IPS DF 6.9 (cell line): Measurements from ENCODE around the gene CSNK2A3.

Source experiments
- DNase-seq: peaks from one replicate; pipeline ENCODE4 v3.0.0-alpha.2; 2013; ENCODE audit warnings: low read depth, low spot score
- H3K27ac ChIP-seq: one replicate; pipeline ENCODE4 v1.5.1; 2013; ENCODE audit warnings: low read length, control low read depth
- H3K27me3 ChIP-seq: 2 replicates; pipeline ENCODE4 v1.6.1; 2013; ENCODE audit warnings: mild to moderate bottlenecking, low read length; ENCODE audit not compliant: control insufficient read depth, insufficient read depth
- H3K36me3 ChIP-seq: 2 replicates; pipeline ENCODE4 v1.6.1; 2013; ENCODE audit warnings: low read length; ENCODE audit not compliant: control insufficient read depth, insufficient read depth
- H3K4me1 ChIP-seq: 2 replicates; pipeline ENCODE4 v1.6.1; 2013; ENCODE audit warnings: low read length; ENCODE audit not compliant: control insufficient read depth, insufficient read depth
- H3K4me3 ChIP-seq: 2 replicates; pipeline ENCODE4 v1.5.1; 2013; ENCODE audit warnings: mild to moderate bottlenecking, low read length
- H3K9me3 ChIP-seq: 2 replicates; pipeline ENCODE4 v1.6.1; 2013; ENCODE audit warnings: low read length, inconsistent platforms; ENCODE audit not compliant: control insufficient read depth, insufficient read depth
- WGBS: extraction: QIAGEN DNeasy Blood & Tissue Kit; methylation state at CpG from one replicate; pipeline ENCODE4 v1.1.7; 2013; ENCODE audit warnings: mixed read lengths, missing lambda C conversion rate; ENCODE audit not compliant: insufficient read length, insufficient coverage; 5-methylcytosine and 5-hydroxymethylcytosine counted together

Gene CSNK2A3

DNA sequence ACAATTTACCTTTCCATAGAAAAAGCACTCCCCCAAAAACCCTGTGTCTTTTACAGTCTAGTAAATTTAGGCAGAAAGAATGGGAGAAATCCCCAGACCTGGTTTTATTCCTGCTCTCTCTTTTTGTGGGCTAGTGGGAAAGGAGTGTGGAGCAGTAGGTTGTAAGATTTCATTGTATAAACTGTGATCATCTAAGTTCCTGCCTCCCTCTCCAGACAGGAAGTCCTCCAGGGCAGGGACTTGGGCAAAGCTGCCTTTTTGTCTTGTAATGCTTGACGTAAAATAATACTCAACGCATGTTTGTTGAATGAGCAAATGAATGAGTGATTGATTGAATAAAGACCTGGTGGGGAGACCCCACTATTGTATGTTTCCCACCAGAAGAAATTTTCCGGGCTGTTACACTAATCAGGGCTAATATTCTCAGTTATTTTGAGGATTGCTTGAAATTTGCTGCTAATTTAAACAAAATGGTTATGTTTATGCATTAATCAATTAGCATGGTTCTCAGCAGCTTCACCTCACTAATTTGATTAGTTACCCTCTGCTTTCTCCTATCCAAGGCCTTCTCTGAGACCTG, 36.3 kb downstream of the CSNK2A3 start:
- no peaks in the 10 kb centered on the region for H3K4me1 ChIP-seq
- H3K27me3 ChIP-seq: no peaks in the 10 kb centered on the region
- no peak for DNase-seq
- WGBS: no CpG with 5 or more reads among the region's 3 CpGs
- no peaks in the 10 kb centered on the region for H3K9me3 ChIP-seq
- H3K27ac ChIP-seq: no peak overlapping the region
- H3K4me3 ChIP-seq: no peak overlapping the region
- no peaks in the 10 kb centered on the region for H3K36me3 ChIP-seq

DNA sequence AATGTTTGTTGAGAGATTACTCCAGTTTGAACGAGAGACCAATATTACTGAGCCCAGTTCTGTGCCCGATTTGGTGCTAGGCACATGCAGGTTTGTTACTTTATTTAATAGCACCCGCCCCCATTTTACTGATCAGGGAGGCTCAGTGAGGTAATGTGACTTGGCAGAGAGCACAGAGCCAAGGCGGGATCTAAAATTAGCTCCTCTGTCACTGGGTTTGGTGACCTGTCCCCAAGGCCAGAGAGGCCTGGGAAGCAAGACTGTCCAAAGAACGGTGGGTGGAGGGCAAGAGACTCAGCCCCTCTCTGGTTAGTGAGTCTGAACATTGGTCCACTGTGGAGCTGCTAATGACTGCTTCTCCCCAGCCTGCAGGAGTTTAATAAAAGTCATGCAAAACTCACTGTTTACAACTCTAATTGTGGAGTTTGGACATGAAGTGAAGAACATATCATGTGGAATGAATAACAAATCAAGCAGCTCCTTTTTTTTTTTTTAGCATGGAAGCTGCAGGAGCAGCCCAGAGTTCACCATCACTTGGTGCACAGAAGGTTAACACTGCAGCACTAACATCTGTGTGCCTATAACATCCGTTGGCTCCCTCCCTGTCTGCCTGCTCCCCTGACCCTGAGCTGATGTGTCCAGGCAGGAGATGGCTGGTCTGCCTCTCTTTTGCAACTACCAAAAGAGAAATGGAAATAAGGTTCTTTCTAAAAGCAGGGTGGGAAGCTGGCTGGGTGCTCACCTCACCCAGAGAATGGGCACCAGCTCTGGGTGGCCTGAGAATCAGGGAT, 39.0 kb downstream of the CSNK2A3 start:
- no peaks in the 10 kb centered on the region for H3K36me3 ChIP-seq
- no peak overlapping the region for H3K27ac ChIP-seq
- H3K27me3 ChIP-seq: no peaks in the 10 kb centered on the region
- WGBS: no CpG with 5 or more reads among the region's 6 CpGs
- no peaks in the 10 kb centered on the region for H3K9me3 ChIP-seq
- DNase-seq: no peak
- H3K4me1 ChIP-seq: no peaks in the 10 kb centered on the region
- H3K4me3 ChIP-seq: no peak overlapping the region

DNA sequence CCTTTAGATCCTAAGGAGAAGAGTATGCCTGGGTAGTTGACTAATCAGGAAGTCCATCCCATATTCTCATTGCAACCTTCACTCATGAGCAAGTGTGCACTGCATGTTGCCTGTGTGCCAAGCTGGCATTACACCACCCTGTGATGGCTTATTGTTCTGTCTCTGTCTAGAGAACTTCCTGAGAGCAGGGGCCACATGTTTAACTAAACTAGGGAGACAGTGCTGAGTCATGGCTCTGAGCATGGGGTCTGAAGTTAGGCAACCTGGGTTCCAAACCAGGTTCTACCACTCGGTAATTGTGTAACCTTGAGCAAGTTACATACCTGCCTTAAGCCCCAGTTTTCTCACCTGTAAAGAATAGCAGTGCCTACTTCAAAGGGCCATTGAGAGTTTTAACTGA, 39.6 kb downstream of the CSNK2A3 start:
- Histone ChIP-seq H3K9me3 (no peaks in the 10 kb centered on the region), H3K4me1 (no peaks in the 10 kb centered on the region), H3K27me3 (no peaks in the 10 kb centered on the region), H3K27ac (no peak overlapping the region), H3K4me3 (no peak overlapping the region), H3K36me3 (no peaks in the 10 kb centered on the region)
- DNase-seq: no peak
- no CpG with 5 or more reads among the region's 1 CpG for WGBS

DNA sequence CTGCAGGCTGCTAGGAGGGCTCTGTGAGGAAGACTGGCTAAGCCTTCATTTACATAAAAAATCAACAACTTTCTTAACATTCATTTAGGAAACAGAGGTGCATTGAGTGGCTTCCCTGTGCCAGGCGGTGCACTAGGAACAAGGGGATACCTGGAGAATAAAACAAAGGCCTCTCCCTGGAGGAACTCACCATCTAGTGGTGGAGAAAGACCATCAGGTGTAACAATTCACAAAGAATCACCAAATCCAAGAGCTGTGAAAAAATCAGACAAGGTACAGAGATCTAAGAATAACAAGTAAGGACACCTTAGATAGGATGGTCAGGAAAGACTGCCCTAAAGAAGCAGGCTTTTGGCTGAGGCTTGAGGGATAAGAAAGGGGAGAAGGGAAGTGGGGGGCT, 40.3 kb downstream of the CSNK2A3 start:
- no CpG with 5 or more reads among the region's 1 CpG for WGBS
- H3K27ac ChIP-seq: no peak overlapping the region

DNA sequence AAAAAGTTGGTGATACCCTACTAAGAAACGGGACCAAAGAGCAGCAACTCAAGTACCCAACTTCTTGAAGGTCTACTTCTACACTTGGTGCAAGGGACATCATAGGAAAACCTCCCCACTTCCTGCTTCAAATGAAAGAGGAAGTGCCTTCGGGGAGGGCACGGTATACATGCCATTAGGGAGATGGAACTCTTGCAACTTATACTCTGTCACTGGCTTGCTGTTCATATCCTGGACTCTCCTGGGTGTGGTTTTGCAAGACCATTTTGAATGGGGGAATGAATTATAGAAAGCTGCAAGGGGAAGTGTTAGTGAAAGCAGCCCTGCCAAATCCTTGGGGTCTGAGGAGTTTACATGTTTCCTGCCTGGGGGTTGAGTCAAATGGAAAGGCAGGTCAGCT, 41.9 kb downstream of the CSNK2A3 start:
- Histone ChIP-seq H3K4me1 (no peaks in the 10 kb centered on the region), H3K9me3 (no peaks in the 10 kb centered on the region), H3K27me3 (no peaks in the 10 kb centered on the region), H3K36me3 (no peaks in the 10 kb centered on the region), H3K27ac (no peak overlapping the region), H3K4me3 (no peak overlapping the region)
- no CpG with 5 or more reads among the region's 3 CpGs for WGBS
- no peak for DNase-seq

More for the DNA sequence above, 40.3 kb downstream of the CSNK2A3 start:
- Histone ChIP-seq H3K36me3 (no peaks in the 10 kb centered on the region), H3K27me3 (no peaks in the 10 kb centered on the region), H3K9me3 (no peaks in the 10 kb centered on the region), H3K4me3 (no peak overlapping the region), H3K4me1 (no peaks in the 10 kb centered on the region)
- no peak for DNase-seq

DNA sequence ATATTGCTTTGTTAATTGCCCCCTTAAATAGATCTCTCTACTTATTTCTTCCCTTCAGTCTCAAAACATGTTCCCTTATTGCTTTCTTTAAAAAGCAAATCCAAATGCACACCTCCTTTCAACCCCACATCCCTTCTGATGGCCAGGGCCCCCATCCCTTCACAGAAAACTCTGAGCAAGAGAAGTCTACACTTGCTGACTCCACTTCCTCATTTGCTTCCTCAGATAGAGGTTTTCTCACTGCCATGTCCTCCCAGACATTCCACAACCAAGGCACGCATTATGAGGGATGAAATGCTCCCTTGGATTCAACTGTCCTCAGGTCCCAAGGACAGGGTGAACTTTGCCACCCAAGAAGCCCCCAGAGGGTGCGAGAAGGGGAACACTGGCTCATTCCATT, 43.1 kb downstream of the CSNK2A3 start:
- H3K36me3 ChIP-seq: no peaks in the 10 kb centered on the region
- WGBS: no CpG with 5 or more reads among the region's 2 CpGs
- no peak overlapping the region for H3K27ac ChIP-seq
- no peaks in the 10 kb centered on the region for H3K4me1 ChIP-seq
- no peak for DNase-seq
- H3K9me3 ChIP-seq: no peaks in the 10 kb centered on the region
- H3K4me3 ChIP-seq: no peak overlapping the region
- H3K27me3 ChIP-seq: no peaks in the 10 kb centered on the region; the same call in 1 of the 2 replicates

DNA sequence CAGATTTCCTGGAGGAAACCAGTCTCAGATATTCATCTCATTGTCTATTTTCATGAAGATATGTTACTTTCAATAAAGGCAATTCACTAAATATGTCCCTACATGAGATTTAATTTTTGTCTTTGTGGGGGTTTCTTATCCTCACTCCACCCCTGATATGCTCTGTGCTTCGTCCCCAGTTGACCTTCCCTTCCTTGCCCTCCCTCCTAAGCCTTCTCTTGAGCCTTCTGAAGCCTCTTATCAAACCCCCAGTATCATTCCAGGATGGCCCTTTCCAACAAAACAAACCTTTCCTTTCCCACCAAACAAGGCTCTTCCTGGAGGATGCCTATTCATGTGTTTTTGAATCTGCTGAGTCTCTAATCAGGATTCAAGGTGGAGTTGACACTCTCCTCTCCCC, 44.8 kb downstream of the CSNK2A3 start:
- Histone ChIP-seq H3K9me3 (no peaks in the 10 kb centered on the region), H3K4me1 (no peaks in the 10 kb centered on the region), H3K27ac (no peak overlapping the region), H3K4me3 (no peak overlapping the region), H3K27me3 (no peaks in the 10 kb centered on the region; the same call in 1 of the 2 replicates), H3K36me3 (no peaks in the 10 kb centered on the region)
- no CpG with 5 or more reads among the region's 1 CpG for WGBS
- no peak for DNase-seq

DNA sequence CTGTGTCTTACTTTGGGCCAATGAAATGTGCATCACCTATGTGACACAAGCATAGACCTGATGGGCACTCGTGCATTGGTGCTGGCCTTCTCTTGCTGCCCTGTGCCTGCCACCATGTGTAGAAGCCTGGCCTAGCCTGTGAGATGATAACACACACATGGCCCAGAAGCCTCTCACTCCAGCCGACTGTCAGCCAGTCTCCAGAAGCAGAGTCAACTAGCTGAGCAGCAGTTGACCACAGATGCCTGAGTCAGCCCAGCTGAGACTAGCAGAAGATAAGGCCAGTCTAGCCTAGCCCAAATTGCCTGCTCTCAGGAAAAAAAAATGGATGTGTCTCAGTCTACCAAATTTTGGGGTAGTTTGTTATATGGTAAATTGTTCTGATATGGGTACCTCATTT, 46.2 kb downstream of the CSNK2A3 start:
- no peak overlapping the region for H3K4me3 ChIP-seq
- no CpG with 5 or more reads among the region's 2 CpGs for WGBS
- no peaks in the 10 kb centered on the region; the same call in 1 of the 2 replicates for H3K27me3 ChIP-seq
- H3K27ac ChIP-seq: no peak overlapping the region
- H3K36me3 ChIP-seq: no peaks in the 10 kb centered on the region
- DNase-seq: no peak
- no peaks in the 10 kb centered on the region for H3K9me3 ChIP-seq
- no peaks in the 10 kb centered on the region for H3K4me1 ChIP-seq

DNA sequence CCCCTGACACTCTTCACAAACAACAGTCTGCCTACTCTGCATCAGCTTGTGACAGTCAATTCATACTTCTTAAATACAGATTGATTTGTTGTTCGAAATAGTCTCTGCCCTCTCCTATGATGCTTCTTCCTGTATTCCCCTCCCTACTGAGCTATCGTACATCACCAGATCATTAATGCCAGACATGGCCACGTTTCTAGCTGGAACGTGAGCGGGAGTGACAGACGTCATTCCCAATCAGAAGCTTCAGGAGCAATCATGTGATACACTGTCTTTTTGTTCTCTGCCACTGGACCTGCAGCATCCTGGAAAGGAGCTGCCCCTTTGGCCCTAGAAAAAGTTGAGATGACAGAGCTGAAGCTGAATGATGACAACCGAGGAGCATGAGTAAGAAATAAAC, 48.5 kb downstream of the CSNK2A3 start:
- Histone ChIP-seq H3K4me3 (no peak overlapping the region), H3K9me3 (no peaks in the 10 kb centered on the region), H3K4me1 (no peaks in the 10 kb centered on the region), H3K27ac (no peak overlapping the region), H3K27me3 (no peaks in the 10 kb centered on the region; the same call in 1 of the 2 replicates), H3K36me3 (no peaks in the 10 kb centered on the region)
- DNase-seq: no peak
- no CpG with 5 or more reads among the region's 7 CpGs for WGBS

DNA sequence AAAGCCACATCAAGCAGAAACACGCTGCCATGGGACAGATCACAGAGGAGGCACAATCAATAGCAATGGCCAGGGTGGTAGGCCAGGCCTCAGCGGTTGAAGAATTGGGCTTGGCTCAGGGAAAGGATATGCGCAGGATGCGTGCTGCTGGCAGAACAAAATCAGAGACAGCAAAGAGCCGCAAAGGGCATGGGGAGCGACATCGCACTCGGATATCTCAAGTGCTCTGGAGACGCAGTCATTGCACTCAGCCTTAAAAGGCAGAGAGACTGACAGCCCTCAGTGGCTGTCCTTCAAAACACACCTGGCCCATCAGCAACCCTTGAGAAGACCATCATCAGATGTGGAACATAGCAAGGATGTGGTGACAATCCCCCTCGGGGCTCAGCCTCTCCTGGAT, 50.5 kb downstream of the CSNK2A3 start:
- no peaks in the 10 kb centered on the region for H3K4me1 ChIP-seq
- no peaks in the 10 kb centered on the region for H3K9me3 ChIP-seq
- H3K27me3 ChIP-seq: no peaks in the 10 kb centered on the region; the same call in 1 of the 2 replicates
- no peak for DNase-seq
- H3K27ac ChIP-seq: no peak overlapping the region
- H3K4me3 ChIP-seq: no peak overlapping the region
- H3K36me3 ChIP-seq: no peaks in the 10 kb centered on the region
- WGBS: no CpG with 5 or more reads among the region's 10 CpGs
